Measurements from ENCODE around the gene USP6NL.

USP6NL gene

GRCh38 chr10:11469575-11470391 lies 141.7 kb downstream of the USP6NL start:
- Histone ChIP-seq H3K27me3 (no peaks in the 10 kb centered on the region), H3K4me3 (ENCODE audit: low read depth, low read length) (no peak overlapping the region), H3K36me3 (no peaks in the 10 kb centered on the region), H3K4me1 (no peaks in the 10 kb centered on the region), H3K9me3 (no peaks in the 10 kb centered on the region)
- TF ChIP-seq CTCF (IDR thresholded peaks at IDR 0.05; ENCODE audit: low read depth, low read length): no peak
- DNase-seq: no peak

- TF ChIP-seq CTCF (IDR thresholded peaks at IDR 0.05; ENCODE audit: low read depth, low read length): no peak
- Histone ChIP-seq H3K27me3 (no peaks in the 10 kb centered on the region), H3K9me3 (no peaks in the 10 kb centered on the region), H3K4me1 (no peaks in the 10 kb centered on the region), H3K4me3 (ENCODE audit: low read depth, low read length) (no peak overlapping the region), H3K36me3 (no peaks in the 10 kb centered on the region)
- DNase-seq: no peak
Measured at GRCh38 chr10:11468126-11468742, 143.2 kb downstream of the USP6NL start.

GRCh38 chr10:11465406-11465805 lies 146.0 kb downstream of the USP6NL start:
- no peak for DNase-seq
- TF ChIP-seq CTCF (IDR thresholded peaks at IDR 0.05; ENCODE audit: low read depth, low read length): no peak
- Histone ChIP-seq H3K4me1 (no peaks in the 10 kb centered on the region), H3K9me3 (no peaks in the 10 kb centered on the region), H3K4me3 (ENCODE audit: low read depth, low read length) (no peak overlapping the region), H3K36me3 (no peaks in the 10 kb centered on the region), H3K27me3 (no peaks in the 10 kb centered on the region)

GRCh38 chr10:11463111-11463510 lies 148.3 kb downstream of the USP6NL start:
- Histone ChIP-seq H3K9me3 (no peaks in the 10 kb centered on the region), H3K4me3 (ENCODE audit: low read depth, low read length) (no peak overlapping the region)
- TF ChIP-seq CTCF (IDR thresholded peaks at IDR 0.05; ENCODE audit: low read depth, low read length): no peak

GRCh38 chr10:11462071-11462470 lies 149.4 kb downstream of the USP6NL start:
- Histone ChIP-seq H3K27me3 (no peaks in the 10 kb centered on the region), H3K9me3 (no peaks in the 10 kb centered on the region), H3K4me1 (no peaks in the 10 kb centered on the region), H3K4me3 (ENCODE audit: low read depth, low read length) (no peak overlapping the region), H3K36me3 (no peaks in the 10 kb centered on the region)
- no peak for TF ChIP-seq CTCF (IDR thresholded peaks at IDR 0.05; ENCODE audit: low read depth, low read length)
- DNase-seq: no peak

More at GRCh38 chr10:11463111-11463510, 148.3 kb downstream of the USP6NL start:
- no peaks in the 10 kb centered on the region for H3K27me3 ChIP-seq
- no peak for DNase-seq
- H3K4me1 ChIP-seq: no peaks in the 10 kb centered on the region
- H3K36me3 ChIP-seq: no peaks in the 10 kb centered on the region

- DNase-seq: no peak
- Histone ChIP-seq H3K4me3 (ENCODE audit: low read depth, low read length) (no peak overlapping the region), H3K9me3 (no peaks in the 10 kb centered on the region), H3K4me1 (no peaks in the 10 kb centered on the region), H3K36me3 (no peaks in the 10 kb centered on the region), H3K27me3 (no peaks in the 10 kb centered on the region)
- TF ChIP-seq CTCF (IDR thresholded peaks at IDR 0.05; ENCODE audit: low read depth, low read length): no peak
Measured at GRCh38 chr10:11457336-11457735, 154.1 kb downstream of the USP6NL start.

All from BE2C (cell line).